Activated naive CD4-positive, alpha-beta T cell treated with anti-CD3 and anti-CD28 coated beads, Interleukin-2, amount 10 ng/mL, durations not matched to agents 5 hours and 36 hours (primary cell): ENCODE results near the gene KLRC4. TPM values are rescaled to one million over a fixed set of nuclear protein-coding genes. Genes with fewer than 3 reads are reported as not detected.

ENCODE experiments used
- total RNA-seq, 2 experiments: library from RNA; stranded (reverse); gene quantifications; one replicate each; pipeline ENCODE4 v1.2.3, GENCODE V29; 2021

KLRC4 gene
- total RNA-seq = not detected

GRCh38 chr12:10409392-10409791 lies at the start of gene KLRC4:
KLRC4 (minus strand) TSS chr12:10409757; CDS start chr12:10409575, 182 bp downstream.

GRCh38 chr12:10453156-10453555 lies 43.6 kb upstream of the KLRC4 start, which contains the start of gene KLRC1:
KLRC1 (minus strand) TSS chr12:10453377; CDS start chr12:10451156, 2,221 bp downstream.

GRCh38 chr12:10435816-10436215 lies 26.3 kb upstream of the KLRC4 start, which contains the start of gene KLRC2:
KLRC2 (minus strand) TSS chr12:10436010; CDS start chr12:10435986, 24 bp downstream.

GRCh38 chr12:10420334-10420733 lies 10.8 kb upstream of the KLRC4 start, which contains the start of gene KLRC3:
KLRC3 (minus strand) TSS chr12:10420595; CDS start chr12:10420550, 45 bp downstream.

GRCh38 chr12:10389904-10390303 lies 19.7 kb downstream of the KLRC4 start, which contains the start of gene KLRK1:
KLRK1 (minus strand) TSS chr12:10390041; CDS start chr12:10388810, 1,231 bp downstream.

Other genes starting within 250 kb of the KLRC4 start
- not detected for gene OLR1, start 237.6 kb downstream of the KLRC4 start, total RNA-seq
- not detected for gene TMEM52B, start 230.7 kb downstream of the KLRC4 start, total RNA-seq
- 1 to 10 TPM; 9.0 TPM for gene GABARAPL1, start 196.9 kb downstream of the KLRC4 start, total RNA-seq
- gene KLRD1, start 101.9 kb downstream of the KLRC4 start, total RNA-seq = 1 to 10 TPM; 1.3 to 1.5 TPM
- 1 to 10 TPM in 1 of 2 experiments, under 1 TPM in 1; 0.87 to 1.5 TPM for gene KLRK1, start 19.7 kb downstream of the KLRC4 start, total RNA-seq
- gene KLRC3, start 10.8 kb upstream of the KLRC4 start, total RNA-seq = under 1 TPM in 1 of 2 experiments, not detected in 1; 0.30 TPM
- gene KLRC2, start 26.3 kb upstream of the KLRC4 start, total RNA-seq = not detected
- not detected for gene KLRC1, start 43.6 kb upstream of the KLRC4 start, total RNA-seq
- gene EIF2S3B, start 96.1 kb upstream of the KLRC4 start, total RNA-seq = 1 to 10 TPM; 1.5 to 2.6 TPM
- gene MAGOHB, start 203.9 kb upstream of the KLRC4 start, total RNA-seq = 10 to 100 TPM; 29.7 to 35.7 TPM